GM19438 (cell line): ENCODE measurements around the gene DGCR6.
"Not testable (repeated sequence)": the region's sequence is repeated elsewhere in the genome, so short reads cannot be mapped to it uniquely, and the experiment has no call there.

Experiments
- ATAC-seq: cut with Tn5 transposase; IDR thresholded peaks from one replicate; pipeline ENCODE4 v1.9.1; 2021; ENCODE audit warnings: low read depth; ENCODE audit not compliant: unreplicated experiment

DGCR6 gene

DNA sequence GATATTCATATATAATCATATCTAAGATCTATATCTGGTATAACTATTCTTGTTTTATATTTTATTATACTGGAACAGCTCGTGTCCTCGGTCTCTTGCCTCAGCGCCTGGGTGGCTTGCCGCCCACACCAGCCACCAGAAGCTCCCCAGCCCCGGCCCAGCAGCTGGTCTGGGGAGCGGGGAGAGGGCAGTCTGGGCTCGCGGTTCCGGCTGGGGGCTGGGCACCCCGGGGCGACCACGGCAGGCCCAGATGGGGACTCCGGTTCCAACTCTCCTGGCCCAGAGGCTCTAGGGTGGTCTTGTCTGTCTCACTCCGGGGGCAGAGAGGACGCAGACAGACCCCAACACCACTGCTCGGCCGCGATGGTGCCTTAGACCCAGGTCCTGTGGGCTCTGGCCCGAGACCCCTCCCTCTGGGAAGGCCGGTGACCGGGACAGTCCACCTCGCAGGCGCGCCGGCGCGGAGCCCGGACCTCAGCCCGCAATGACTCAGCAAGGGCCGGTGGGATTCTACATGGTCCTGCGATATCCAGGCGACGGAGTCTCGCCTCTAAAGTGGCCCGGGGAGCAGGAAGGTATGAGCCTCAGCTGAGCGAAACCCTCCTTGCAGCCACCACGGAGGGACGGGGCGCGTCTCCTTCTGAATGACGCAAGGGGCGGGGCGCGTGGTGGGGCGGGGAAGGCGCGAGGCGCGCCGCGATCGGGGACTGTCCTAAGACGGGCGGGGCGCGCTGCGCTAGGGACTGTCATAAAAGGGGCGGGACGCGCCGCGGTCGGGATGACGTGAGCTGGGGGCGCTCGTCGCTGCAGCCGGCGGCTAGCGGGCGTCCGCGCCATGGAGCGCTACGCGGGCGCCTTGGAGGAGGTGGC, at the start of gene DGCR6:
Gene DGCR6 (plus strand): TSS at position 781 of the 870 bp plus-strand sequence. CDS start 55 bp downstream, at position 836.
- peak; percentile 92 for ATAC-seq

DNA sequence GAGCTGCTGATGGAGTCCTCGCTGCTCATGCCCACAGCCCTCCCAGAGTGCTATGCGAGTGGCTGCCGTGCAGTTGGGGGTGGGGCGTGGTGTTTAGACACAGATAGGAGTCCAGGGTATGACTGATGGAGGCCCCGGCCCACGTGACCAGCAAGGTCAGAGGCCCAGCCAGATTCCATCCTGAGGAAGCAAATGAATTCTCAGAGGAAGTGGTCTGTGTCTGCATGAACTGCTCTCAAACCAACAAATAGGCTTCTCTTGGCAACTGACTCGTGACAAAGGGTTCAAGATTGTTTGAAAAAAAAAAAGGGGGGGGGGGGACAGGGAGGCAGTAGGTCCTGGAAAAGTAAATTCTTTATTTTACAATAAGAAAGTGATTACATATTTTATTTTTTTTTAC, 46.8 kb upstream of the DGCR6 start:
- not testable (repeated sequence) for ATAC-seq

DNA sequence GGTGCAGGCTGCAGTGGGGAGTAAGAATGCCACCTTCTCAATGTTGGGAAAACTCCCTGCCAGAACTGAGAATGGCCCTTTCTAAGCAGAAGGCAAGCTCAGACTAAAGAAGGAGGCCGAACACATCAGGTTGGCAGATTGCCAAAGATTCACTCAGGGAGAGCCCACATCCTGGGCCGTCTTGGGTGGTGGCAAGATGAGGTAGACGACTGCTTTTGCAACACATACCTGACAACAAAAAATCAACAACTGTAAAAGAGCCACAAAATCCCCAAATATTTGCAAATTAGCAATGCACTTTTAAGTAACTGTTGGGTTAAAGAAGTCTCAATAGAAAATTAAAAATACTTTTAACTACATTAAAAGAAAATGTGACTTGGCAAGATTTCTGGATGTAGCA, 24.9 kb upstream of the DGCR6 start:
- ATAC-seq: not testable (repeated sequence)

DNA sequence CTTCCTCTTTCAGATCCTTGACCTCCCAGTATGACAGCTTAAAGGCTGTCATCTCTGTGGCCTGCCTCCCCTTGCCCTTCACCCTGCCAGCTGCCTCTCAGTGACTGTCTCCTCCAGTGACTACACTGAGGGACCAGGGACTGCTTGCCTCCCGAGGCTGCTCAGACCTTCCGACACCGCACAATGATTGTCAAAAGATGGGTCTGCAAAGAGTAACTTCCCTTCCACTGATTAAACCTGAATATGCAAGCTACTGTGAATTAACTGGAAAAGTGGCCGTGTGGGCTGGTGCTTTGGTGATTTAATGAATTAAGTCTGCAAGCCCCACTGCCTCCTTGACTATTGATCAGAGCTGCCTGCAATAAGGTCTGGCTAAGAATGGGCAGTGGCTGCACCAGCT, 21.7 kb upstream of the DGCR6 start:
- not testable (repeated sequence) for ATAC-seq

DNA sequence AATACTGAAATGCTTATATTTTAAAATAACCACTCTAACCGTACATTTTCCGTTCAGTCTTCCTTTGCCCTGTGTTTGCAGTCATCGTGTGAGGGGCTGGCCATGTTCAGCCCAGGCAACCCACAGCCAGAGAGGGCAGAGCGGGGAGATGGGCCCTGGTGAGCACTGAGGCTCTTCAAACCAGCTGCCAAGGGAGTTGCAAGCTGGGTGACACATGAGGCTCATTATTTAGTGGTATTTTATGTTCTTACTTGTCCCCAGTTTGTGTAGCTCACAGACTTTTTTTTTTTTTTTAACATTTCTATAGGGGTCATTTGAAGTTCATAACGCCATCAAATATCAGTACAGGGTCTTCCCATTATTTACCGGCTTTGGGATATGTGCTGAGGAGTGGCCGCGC, 18.0 kb upstream of the DGCR6 start:
- no peak for ATAC-seq

DNA sequence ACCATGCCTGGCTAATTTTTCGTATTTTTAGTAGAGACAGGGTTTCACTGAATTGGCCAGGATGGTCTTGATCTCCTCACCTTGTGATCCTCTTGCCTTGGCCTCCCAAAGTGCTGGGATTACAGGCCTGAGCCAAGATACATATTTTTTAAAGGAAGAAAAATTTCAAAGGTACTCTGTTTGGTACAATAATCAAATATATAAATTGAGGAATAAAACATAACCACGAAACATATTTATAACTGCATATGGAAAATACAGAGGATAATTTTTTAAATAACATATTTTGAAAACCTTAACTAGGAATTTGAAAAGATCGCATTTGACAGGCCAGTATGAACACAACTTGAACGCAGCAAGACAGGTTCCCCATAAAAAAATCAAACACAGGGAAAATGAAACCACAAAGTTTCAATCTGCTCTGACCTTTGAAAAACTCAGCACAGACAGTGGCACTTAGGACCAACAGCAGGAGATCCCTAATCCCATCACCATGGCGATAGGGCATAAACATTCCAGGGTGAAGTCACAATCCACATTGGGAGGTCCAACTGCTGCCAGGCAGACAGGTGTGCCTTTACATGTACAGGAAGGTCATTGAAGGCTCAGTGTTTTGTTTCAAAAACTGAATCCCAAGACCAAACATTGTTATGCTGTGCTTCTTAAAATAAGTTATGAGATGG, 15.5 kb upstream of the DGCR6 start:
- not testable (repeated sequence) for ATAC-seq

DNA sequence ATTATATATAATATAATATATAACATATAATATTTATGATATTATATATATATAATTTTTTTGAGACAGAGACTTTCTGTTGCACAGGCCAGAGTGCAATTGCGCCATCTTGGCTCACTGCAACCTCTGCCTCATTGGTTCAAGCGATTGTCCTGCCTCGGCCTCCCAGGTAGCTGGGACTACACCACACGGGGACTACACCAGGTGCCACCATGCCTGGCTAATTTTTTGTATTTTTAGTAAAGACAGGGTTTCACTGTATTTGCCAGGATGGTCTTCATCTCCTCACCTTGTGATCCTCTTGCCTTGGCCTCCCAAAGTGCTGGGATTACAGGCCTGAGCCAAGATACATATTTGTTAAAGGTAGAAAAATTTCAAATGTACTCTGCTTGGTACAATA, 12.3 kb upstream of the DGCR6 start:
- ATAC-seq: not testable (repeated sequence)

DNA sequence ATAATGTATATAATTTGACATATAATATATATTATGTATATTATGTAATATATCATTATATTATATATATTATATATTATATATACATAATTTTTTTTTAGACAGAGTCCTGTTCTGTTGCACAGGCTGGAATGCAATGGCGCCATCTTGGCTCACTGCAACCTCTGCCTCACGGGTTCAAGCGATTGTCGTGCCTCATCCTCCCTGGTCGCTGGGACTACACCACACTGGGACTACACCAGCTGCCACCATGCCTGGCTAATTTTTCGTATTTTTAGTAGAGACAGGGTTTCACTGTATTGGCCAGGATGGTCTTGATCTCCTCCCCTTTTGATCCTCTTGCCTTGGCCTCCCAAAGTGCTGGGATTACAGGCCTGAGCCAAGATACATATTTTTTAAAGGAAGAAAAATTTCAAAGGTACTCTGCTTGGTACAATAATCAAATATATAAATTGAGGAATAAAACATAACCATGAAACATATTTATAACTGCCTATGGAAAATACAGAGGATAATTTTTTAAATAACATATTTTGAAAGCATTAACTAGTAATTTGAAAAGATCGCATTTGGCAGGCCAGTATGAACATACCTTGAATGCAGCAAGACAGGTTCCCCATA, 10.0 kb upstream of the DGCR6 start:
- not testable (repeated sequence) for ATAC-seq

DNA sequence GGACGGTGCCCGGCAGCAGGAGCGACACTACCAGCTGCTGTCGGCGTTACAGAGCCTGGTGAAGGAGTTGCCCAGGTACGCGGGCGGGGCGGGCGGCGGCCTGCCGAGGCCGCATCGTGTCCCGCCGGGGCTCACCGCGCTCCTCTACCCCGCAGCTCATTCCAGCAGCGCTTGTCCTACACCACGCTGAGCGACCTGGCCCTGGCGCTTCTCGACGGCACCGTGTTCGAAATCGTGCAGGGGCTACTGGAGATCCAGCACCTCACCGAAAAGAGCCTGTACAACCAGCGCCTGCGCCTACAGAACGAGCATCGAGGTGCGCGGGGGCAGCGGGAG, 258 bp downstream of the DGCR6 start:
- not testable (repeated sequence) for ATAC-seq

DNA sequence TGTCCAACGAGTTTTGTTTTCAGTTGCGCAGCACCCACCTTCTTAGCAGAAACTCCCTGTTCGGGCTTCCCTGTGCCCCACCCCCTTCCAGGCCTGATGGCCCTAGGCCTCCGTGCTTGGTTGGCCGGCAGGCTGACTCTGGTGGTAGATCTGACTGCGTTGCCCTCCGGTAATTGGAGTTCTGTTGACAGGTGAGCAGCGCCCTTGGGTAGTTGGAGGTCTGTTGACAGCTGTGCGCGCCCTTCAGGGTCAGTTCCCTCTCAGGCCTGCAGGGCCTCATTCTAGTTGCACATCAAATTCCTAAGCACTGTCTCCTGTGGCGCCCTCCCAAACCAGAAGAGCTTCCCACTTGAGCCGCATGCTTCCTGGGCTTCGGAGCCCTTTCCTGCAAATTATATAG, 776 bp downstream of the DGCR6 start:
- ATAC-seq: no peak

DNA sequence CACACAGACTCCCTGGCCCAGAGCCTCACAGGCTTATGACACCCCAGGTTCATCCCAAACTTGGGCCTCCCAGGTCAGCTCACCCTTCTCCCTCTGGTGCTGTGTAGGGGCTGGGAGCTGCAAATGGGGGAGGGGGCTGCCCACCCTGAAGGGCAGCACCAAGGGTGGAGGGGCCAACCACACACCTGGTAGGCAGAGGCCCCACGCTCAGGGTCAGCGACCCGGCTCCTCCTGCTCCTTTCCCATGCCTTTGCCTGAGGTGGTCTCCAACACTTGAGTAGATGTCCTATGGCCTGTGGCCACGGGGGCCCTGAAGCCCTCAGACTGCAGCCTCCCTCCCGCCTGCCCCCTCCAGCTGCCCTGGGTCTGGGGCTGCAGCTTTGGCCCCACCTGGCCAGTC, 3.4 kb downstream of the DGCR6 start:
- ATAC-seq: no peak

DNA sequence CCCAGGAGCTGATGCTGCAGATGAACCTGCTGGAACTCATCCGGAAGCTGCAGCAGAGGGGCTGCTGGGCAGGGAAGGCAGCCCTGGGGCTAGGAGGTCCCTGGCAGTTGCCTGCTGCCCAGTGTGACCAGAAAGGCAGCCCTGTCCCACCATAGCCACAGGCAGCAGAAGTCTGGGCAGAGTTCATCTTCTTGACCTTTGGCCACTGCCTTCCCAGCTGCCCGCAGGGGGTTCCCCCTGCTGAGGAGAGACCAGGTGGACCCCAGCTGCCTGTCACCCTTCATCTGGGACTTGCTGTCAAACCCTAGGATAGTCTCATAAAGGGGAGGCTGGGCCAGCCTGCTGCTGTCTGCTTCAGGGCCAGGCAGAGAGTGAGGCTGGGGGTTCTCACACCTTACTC, 5.4 kb downstream of the DGCR6 start:
- not testable (repeated sequence) for ATAC-seq

DNA sequence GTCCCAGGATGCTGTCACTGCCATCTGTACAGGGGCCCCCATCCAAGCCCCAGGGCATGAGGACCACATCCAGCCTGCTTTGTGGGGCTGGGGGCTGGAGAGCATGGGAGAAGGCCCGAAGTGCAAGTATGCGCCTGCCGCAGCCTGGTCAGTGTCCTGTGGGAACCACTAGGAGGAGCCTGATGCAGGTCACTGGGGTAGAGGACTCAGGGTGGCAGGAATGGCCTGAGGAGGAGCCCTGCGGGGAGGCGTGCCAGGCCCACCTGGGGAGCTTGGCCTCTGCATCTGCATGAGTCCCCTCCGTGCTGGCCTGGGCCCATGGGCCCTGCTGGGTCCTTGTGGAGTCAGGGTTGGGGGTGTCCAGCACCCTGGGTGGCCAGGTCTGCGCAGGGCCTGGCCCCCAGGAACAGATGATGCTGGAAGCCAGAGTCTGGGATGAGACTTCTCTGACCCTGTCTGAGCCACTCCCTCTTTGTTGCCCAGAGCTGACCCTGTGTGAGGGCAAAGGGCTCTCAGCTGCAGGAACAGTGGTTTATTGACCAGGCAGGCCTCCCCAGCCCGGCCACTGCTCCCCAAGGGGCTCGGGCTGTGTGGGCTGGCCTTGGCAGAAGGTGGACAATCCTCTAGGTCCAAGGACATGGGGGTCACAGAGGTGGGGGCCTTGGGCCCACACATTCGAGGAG, 6.3 kb downstream of the DGCR6 start:
- ATAC-seq: not testable (repeated sequence)

DNA sequence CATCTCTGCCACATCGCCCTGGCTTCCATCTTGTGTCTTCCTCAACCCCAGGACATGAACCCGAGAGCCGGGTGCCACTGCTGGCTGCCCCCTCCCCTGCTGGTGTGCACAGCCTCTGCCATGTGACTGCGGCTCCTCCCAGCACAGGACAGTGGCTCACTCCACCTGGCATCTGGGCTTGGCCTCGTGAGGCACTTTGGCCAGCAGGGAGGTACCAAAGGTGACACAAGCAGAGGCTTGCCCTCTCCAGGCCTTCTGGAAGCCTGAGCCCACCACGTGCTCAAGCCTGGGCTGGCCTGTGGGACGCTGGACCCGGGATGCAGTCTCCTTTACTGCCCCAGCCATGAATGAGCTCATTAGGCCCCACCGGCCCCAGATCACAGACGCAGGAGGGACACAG, 8.4 kb downstream of the DGCR6 start:
- ATAC-seq: not testable (repeated sequence)

DNA sequence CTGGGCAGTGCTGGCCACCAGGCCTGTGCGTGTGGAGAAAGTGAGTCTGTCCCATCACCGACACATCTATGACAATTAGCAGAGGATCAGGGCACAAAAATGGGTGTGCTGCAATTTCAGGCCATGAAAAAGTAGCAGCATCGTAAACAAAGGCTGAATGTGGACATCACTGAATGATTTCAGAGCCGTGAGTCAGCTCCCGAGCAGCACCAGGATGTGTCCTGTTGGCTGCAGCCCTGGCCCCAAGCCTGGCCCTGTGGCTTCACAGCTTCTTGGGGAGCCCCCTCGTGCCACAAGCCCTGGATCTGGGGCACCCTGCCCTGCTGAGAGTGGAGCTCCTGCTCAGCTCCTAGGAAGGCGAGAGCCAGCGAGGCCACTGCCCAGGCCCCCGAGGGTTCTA, 9.4 kb downstream of the DGCR6 start:
- not testable (repeated sequence) for ATAC-seq

DNA sequence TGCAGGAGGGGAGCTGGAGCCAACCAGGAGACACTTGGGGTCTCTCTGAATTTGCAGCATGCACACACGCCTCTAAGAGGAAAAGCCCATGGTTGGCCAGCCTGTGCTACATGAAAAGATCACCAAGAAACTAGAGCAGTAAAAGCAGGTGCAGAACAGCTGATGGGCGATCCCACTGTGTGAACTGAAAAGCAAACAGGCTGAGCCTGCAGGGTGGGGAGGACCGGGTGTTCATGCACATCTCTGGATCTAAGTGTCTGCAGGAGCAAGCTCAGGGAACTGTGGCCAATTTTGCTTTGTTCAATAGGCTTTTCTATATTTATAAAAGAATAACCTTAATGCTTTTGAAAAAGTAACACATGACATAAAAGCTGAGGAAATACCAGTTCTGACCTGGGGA, 11.7 kb downstream of the DGCR6 start:
- ATAC-seq: not testable (repeated sequence)

DNA sequence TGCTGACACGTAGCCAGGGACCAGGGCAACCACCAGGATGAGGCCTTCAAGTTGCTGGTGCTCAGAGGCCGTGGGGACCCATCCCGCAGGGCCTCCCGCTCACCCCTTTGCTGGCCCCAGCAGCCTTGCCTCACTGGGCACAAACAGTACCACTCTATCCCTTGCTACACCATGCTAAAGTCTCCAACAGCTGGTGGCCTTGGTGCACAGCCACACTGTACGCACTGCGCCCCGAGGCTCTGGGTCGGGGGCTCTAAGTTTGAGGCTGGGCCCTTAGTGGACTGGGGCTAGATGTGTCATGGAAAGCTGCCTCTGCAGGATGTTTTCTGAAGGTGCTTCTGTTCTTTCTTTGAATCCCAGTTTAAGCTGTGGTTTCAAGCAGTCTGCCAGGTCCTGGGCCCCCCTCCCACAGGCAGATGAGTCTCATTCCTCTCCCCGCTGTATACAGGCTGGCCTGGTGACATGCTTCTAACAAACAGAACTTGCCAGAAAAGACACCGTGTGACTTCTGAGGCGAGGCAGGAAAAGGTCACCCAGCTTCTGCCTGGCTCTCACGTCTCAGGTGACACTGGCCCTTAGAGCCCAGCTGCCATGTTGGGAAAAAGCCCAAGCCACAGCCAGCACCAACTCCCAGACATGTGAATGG, 14.3 kb downstream of the DGCR6 start:
- not testable (repeated sequence) for ATAC-seq

DNA sequence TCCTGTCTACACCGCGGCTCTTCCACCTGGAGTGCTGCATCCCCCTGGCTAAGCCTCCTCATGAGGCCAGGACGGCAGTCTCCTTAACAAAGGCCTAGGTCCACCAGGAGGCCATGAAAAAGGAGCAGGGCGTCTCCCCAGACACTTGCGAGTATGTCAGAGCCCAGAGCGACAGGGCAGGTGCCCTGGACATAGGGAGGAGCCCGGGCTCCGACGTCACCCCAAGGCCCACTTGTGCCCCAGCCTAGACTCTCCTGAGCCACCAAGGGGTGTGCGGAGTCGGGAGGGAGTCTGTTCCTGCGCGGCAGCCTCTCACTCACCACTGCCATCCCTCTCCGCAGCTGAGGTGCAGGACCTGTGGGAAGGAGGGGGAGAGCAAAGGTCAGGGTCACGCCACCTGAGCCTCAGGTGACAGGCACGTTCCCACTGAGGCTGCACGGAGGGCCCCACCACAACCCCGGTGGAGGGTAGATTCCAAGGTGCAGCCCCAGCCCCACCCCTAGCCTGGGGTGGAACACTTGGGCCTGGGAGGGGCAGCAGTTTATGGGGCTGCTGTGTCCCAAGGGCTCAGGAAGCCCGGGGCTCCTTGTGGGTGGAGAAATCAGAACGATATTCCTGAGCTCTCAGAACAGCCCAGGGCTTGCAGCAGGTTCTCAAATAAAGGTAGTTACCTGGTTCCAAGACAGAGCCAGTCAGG, 19.4 kb downstream of the DGCR6 start:
- no peak for ATAC-seq

DNA sequence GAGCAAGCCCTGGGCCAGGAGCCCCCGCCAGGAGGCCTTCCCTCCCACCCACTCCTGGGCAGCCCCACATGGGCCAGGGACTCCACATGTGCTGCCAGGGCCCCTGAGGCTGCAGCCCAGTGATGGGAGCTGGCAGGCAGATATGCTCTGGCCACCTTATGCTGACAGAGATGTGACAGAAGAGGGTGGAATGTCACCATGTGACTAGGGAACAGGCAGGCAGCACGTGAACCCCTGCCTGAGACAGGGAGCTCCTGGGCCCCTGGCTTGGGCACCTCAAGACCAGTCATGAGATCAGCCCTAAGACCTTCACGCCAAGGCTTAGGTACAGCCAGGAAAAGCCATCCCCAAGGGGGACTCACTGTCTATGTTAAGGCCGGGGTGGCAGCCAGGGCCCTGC, 20.9 kb downstream of the DGCR6 start:
- no peak for ATAC-seq

DNA sequence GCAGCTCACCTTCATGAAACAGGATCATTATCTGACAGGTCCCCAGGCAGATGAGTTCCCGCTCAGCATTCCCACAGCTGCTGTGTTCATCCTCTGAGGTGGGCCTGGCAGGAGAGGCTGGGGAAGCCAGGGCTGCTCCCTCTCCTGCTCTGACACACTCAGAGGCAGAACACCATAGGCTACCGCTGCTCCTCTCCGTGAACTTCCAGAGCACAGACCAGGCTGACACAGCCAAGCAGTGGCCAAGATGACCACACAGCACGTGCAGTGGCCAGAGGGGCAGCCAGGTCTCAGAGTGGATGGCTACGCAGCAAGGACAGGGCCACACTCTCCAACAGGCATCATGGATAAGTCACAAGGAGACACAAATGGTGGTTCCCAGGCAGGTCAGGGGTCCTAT, 21.5 kb downstream of the DGCR6 start:
- no peak for ATAC-seq
